Measurements from ENCODE around the gene TMA16.
"Not testable (repeated sequence)": the region's sequence is repeated elsewhere in the genome, so short reads cannot be mapped to it uniquely, and the experiment has no call there.

The TMA16 gene

DNA sequence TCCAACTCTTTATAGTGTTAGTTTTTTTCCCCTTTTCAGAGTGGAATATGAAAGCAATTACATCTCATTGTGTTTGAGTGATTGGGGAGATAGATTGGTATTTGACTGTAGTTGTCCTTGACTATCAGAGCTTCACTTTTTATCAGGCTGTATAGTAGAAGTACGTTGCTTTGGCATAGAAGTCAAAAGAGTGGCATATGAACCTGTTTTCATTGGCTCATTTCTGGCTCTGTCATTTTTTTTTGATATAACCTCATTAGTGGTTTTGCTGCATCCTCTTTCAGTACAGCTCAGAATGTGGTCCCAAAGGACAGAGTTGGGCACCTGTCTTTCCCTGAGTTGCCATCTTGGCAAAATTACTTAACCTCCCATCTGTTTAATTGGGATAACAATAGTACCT lies 1.4 kb downstream of the TMA16 start:
- H3K4me3 ChIP-seq (ENCODE audit: low read depth, low read length) = peak overlapping the region; percentile 70
- DNase-seq (ENCODE audit: low read depth) = no peak

DNA sequence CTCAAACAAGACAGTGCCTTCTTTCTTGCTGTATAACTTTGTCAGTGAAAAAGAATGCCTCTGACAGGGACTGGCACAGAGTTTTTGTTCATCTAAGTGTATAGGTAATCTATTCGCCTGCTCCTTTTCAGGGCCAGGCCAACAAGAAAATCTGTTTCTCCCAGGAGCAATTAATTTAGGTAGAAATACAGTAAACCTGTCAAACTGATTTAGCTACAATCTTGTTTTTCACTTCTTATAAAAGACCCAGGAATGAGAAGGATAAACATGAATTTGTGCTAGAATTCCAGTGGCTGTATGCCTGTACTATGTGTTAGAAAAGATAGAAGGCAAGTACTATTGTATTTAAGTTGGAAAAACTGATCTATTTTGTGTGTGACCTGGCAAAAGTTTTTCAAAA lies 6.1 kb downstream of the TMA16 start:
- H3K4me3 ChIP-seq (ENCODE audit: low read depth, low read length) = no peak overlapping the region
- no peak for DNase-seq (ENCODE audit: low read depth)

DNA sequence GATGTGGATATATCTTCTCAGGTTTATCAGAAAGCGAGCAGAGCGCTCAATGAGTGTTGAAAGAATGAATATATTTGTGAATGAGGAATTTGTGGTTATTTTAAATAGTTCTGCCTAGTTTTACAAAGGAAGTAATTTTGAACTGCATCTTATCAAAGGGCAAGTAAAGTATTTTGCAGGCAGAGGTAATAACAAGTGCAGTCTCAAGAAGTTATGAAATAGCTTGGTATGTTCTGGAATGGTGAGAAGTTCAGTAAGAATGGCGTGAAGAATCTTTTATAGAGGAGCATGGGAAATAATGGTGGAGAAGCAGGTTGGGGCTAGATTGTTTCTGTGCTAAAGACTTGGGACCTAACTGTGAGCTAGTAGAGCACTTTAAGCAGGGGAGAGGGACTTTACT lies 10.9 kb downstream of the TMA16 start:
- H3K4me3 ChIP-seq (ENCODE audit: low read depth, low read length) = no peak overlapping the region
- DNase-seq (ENCODE audit: low read depth) = no peak

DNA sequence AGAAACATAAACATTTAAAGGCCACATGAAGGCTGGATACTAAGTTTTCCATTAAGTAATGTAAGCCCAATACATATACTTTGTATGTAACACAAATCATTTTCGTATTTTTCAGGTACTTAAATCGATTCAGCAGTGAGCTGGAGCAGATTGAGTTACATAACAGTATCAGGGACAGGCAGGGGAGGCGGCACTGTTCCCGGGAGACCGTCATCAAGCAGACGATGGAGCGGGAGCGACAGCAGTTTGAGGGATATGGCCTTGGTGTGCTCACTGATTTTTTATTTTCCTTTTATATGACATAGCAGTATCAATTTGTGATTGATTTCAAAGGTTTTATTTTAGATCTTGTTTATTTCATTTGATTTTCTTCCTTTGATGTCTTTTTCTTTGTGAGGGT lies 20.7 kb downstream of the TMA16 start:
- no peak for DNase-seq (ENCODE audit: low read depth)
- H3K4me3 ChIP-seq (ENCODE audit: low read depth, low read length) = no peak overlapping the region

DNA sequence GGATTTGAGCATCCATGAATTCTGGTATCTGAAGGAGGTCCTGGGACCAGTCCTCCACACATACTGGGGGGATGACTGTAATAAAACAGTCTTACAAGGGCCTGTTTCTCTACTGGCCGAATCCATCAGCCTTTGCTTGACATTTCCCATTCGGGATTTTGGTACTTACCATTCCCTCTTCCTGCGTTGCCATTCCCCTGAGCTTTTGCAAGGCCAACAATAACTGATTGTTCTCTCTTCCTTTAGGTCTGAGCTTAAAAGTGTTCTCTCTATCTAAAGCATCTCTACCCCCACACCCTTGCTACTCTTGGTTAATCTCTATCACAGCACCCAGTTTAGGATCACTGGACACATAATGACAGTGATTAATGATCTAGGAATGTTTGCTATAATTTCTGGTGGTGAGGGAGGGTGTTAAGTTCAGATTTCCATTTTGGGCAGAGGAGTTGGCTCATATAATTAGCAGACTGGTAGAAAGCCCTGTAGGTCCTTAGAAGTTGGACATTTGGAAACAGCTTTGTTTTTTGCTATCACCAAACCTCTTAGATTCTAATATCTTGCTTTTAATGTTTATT lies 29.4 kb downstream of the TMA16 start:
- no peak for DNase-seq (ENCODE audit: low read depth)
- no peak overlapping the region for H3K4me3 ChIP-seq (ENCODE audit: low read depth, low read length)

DNA sequence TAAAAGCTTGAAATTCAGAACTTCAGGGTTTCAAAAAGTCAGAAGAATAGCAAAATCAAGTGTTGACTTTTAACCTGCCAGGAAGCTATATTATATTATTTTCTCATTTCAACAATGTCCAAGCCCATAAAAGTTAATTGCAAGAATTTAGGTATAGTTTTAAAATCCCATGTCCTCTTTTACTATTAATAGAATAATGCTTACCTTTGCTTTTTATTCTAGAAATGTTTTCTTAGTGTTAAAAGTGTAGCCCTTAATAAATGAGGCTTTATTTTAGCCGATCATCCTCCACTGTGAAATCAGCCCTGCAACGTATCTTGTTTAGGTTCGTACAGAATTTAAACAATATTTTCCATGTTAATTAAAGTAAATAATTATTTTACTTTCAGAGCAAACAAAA lies 31.5 kb downstream of the TMA16 start:
- no peak overlapping the region for H3K4me3 ChIP-seq (ENCODE audit: low read depth, low read length)
- no peak for DNase-seq (ENCODE audit: low read depth)

DNA sequence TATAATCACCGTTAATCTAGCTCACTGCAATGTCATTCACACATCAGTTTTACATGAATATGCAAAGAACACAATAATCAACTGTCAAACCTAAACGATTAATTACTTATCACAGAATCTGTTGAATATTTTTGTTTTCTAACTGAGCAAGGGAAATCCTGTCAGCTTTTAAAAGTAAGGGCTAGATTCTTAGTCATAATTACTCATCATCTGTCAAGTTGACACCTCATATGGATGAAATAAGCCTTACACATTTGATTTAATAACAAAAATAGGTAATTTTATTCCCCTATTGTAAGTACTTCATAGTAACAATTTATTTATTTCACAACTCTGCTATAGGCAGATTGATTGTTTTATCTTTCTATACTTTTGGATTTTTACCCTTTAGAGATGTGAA lies 32.7 kb downstream of the TMA16 start:
- no peak for DNase-seq (ENCODE audit: low read depth)
- H3K4me3 ChIP-seq (ENCODE audit: low read depth, low read length) = no peak overlapping the region

DNA sequence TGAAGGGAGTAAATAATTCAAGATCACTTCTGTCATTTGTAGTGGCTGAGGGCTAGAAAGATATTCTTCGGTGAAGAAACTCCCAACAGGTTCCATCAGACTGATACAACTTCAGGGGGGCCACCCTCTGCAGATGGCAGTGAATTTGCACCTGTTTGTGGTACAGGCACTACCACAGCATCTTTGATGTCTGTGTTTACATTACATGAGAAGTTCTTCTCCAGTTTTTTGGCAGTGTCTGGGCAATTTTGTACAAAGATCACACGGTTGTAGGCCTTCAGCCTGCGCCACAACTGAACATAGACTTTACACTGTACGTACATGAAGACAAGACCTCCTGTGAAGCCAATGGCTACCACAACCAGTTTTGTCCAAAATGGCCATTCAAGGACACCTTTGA lies 34.2 kb downstream of the TMA16 start:
- no peak overlapping the region for H3K4me3 ChIP-seq (ENCODE audit: low read depth, low read length)
- DNase-seq (ENCODE audit: low read depth) = no peak

DNA sequence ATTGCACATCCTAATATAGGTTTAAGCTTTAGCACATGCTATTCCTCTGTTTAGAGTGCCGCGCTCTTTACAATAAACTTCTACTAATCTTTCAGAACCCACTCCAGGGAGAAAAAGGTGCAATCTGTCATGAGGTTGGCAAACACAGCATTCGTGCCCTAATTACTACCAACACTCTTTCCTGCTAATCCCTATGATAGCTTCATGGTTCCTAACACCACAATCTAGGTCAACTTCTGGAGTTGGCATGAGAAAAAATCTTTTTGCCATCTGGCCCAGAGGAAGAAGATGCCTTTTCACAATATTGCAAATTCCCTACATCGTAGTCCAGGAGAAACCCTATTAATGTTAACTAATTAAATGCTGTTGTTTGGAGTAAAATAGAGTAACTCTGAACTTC lies 39.6 kb downstream of the TMA16 start:
- DNase-seq (ENCODE audit: low read depth) = no peak
- H3K4me3 ChIP-seq (ENCODE audit: low read depth, low read length) = no peak overlapping the region

DNA sequence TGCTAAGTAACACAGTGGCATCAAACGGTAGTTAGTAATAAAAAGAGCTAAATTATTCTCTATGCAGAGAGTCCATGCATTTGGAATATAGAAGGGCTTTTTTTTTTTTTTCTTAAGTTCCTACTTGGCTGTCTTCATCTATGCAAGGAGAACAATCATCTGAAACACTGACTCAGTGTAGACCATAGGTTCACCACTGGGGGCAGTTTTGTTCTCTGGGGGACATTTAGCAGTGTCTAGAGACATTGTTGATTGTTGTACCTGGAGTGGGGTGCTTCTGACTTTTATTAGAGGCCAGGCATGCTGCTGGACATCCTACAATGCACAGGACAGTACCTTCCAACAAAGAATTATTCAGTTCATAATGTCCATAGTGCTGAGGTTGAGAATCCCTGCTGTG lies 41.2 kb downstream of the TMA16 start:
- H3K4me3 ChIP-seq (ENCODE audit: low read depth, low read length) = no peak overlapping the region
- DNase-seq (ENCODE audit: low read depth) = no peak

DNA sequence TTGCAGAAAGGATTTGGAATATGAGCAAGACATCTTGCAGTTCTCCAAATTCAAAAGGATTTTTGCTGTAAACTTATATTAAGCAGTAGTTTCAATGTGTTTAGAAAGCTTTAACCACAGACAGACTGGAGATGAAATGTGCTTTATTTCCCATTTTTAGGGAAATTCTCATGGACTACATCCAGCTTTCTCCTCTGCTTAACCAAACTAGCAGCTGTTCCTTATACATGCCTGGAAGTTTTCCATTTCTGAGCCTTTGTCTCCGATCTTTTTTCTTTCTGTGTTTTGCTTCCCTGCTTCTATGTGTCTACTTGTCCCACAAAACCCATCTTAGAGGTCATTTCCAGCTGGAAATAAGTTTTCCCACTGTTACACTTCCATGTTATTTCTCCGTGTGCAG lies 41.6 kb downstream of the TMA16 start:
- DNase-seq (ENCODE audit: low read depth) = no peak
- no peak overlapping the region for H3K4me3 ChIP-seq (ENCODE audit: low read depth, low read length)

DNA sequence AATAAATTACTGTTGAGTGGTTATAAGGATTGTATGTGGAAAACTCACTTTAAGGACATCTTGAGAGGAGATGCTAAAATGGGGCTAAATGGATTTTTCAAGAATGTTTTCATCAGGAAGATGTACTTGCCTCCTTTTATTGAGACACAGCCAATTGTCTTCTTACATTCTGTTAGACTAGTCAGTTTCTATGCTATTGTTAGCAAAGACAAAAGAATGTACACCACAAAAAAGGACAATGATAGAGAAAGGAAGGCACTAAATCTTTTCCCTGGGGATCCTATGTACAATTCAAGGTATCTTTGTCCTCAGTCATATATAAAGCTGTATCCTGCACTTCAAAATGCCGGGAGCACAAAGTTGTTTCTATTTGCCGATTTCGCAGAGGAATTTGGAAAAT lies 42.6 kb downstream of the TMA16 start:
- H3K4me3 ChIP-seq (ENCODE audit: low read depth, low read length) = no peak overlapping the region
- no peak for DNase-seq (ENCODE audit: low read depth)

DNA sequence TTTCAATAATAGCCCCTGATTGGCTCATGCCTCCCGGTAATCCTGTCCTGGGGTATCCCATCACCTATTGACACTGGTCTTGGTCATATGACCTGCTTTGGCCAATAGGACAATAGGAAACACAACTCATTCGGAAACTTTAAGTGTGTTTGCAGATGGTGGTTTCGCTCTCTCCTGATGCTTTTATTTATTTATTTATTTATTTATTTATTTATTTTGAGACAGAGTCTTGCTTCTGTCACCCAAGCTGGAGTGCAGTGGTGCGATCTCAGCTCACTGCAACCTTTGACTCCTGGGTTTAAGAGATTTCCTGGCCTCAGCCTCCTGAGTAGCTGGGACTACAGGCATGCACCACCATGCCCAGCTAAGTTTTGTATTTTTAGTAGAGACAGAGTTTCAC lies 44.3 kb downstream of the TMA16 start:
- not testable (repeated sequence) for DNase-seq (ENCODE audit: low read depth); H3K4me3 ChIP-seq (ENCODE audit: low read depth, low read length)

DNA sequence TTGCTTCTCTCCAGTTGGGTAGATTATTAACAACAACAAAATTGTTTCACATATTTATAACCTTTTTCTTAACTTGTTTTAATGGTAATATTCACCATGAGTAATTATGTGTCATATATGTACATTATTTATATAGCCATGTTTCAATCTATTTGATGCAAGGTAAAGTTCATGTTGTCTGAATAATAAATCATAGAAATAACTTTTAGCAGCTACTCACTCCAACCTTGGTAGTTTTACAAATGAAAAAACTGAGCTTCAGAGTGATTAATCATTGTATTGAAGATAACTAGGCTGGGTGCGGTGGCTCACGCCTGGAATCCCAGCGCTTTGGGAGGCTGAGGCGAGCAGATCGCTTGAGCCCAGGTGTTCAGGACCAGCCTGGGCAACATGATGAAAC lies 46.0 kb downstream of the TMA16 start:
- no peak for DNase-seq (ENCODE audit: low read depth)
- H3K4me3 ChIP-seq (ENCODE audit: low read depth, low read length) = no peak overlapping the region

DNA sequence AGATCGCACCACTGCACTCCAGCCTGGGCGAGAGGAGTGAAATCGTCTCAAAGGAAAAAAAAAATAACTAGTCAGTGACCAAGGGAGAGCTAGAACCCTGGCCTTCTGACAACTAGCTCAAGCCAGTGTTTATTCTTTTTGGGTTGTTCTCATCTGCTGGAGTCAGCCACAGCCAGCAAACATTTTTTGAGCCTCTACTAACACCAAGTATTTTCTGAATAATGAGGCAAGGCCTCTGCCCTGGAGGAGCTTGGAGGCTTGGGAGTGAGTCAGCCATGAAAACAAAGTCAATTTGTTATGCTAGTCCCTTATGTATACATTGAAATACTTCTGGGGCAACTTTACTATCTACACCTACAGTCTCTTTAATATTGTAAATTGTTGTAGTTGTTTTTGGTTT lies 46.5 kb downstream of the TMA16 start:
- no peak overlapping the region for H3K4me3 ChIP-seq (ENCODE audit: low read depth, low read length)
- DNase-seq (ENCODE audit: low read depth) = peak; percentile 61

DNA sequence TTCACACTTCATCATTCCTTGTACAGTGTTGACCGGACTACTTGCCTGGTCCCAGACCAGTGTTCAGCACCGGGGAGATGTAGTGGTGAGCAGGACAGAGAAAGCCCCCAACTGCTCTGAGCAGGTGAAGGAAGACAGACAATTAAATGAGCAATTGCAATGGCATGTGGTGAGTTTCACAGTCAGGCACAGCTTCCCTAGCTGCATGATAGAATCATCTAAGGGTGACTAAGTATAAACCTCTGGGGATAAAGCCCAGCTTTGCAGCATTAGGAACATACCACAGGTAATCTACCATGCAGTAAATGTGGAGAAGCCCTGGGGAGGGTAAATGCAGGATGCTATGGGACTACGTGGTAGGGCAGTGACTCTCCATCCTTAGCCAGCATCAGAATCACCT lies 47.8 kb downstream of the TMA16 start:
- H3K4me3 ChIP-seq (ENCODE audit: low read depth, low read length) = no peak overlapping the region
- DNase-seq (ENCODE audit: low read depth) = peak; percentile 23

DNA sequence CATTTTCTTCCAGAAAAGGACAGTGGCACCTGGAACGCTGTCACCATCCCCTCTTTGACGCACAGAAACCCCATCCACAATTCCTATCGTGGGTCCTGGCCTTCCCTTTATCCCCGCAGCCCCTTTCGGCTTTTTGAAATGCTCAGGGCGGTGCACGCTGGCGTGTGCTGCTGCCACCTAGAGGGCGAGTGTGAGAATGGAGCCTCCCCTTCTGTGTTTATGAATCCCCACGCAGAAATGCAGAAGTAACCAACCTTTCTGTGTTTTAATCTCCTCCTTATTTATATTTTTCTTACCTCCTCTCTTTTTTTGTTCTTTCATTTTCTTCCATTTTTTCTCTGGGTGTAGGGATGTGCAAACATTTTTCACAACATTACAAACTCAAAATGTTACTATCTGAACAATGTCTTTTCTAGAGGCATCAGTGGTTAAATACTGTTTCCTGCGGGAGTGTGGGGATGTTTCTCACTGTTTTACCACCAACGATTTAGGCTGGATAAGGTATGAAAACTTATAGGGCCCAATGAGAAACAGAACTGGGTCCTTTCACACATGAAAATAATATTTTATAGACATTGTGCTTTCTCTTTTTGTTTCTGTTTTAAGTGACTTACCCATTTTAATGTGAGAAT lies 50.0 kb downstream of the TMA16 start:
- H3K4me3 ChIP-seq (ENCODE audit: low read depth, low read length) = peak overlapping the region; percentile 29
- no peak for DNase-seq (ENCODE audit: low read depth)

DNA sequence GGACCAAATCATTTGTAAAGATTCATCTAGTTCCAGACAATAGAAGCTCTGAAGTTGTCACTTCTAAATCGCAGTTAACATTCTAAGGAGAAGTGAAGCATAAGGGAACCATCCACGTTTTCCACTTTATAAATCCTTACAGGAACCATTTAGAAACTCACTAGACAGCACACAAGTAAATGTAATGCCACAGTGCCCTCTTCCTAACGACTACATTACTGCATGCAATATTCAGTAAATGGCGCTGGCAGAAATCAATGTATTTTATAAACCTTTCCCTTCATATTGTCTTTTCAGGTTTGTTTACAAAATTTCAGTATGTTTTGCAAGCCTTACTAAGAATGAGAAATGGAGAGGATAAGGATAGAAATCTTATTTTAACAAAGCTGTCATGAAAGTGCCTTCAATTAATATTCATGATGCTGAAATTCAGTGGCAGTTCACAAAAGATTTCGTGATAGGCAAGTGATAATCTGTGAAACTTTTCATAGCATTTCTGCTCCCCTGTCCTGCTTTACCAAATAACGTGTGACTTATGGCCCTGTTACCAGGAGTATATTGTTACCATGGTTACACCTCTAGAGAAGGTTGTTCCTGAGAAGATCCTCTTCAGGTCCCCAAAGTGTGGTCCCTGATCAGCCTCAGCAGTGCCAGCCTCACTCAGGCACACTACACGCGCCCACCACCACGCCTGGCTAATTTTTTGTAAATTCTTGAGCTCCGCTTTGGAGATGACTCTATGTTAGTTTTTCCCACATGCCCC lies 54.2 kb downstream of the TMA16 start:
- no peak overlapping the region for H3K4me3 ChIP-seq (ENCODE audit: low read depth, low read length)
- peak; percentile 24 for DNase-seq (ENCODE audit: low read depth)

DNA sequence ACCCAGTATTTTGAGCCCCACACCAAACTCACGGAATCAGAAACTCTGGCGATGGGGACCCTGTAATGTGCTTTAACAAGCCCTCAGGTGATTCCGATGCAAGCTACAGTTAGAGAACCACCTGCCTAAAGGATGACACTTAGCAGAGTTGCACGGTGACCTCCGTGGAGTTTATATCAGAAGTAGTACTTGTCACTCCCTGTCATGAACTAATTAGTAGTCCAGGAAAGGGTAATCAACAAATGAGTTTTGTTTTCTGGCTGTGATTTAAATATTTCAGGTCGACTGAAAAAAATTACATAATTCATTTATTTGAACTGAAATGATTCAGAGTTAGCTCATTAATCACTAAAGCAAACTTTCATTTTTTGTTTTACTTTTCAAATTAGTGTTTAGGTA lies 56.4 kb downstream of the TMA16 start:
- H3K4me3 ChIP-seq (ENCODE audit: low read depth, low read length) = no peak overlapping the region
- DNase-seq (ENCODE audit: low read depth) = no peak

DNA sequence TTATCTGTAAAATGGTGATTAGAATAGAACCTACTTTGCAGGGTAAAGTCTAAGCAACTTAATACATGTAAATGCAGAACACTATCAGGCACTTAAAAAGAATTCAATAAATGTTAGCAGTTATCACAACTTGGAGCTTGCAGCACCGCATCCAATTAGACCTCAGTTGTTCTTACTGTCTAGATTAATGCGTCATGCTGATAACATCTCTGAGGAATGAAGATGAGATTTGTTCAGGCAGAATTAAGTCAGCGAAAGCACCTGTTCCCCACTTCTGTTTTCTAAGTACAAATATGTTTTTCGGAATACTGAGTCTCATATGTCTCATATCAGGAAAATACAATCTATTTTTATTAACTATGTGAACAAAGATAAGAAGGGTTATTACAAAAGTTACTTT lies 58.7 kb downstream of the TMA16 start:
- no peak for DNase-seq (ENCODE audit: low read depth)
- no peak overlapping the region for H3K4me3 ChIP-seq (ENCODE audit: low read depth, low read length)

DNA sequence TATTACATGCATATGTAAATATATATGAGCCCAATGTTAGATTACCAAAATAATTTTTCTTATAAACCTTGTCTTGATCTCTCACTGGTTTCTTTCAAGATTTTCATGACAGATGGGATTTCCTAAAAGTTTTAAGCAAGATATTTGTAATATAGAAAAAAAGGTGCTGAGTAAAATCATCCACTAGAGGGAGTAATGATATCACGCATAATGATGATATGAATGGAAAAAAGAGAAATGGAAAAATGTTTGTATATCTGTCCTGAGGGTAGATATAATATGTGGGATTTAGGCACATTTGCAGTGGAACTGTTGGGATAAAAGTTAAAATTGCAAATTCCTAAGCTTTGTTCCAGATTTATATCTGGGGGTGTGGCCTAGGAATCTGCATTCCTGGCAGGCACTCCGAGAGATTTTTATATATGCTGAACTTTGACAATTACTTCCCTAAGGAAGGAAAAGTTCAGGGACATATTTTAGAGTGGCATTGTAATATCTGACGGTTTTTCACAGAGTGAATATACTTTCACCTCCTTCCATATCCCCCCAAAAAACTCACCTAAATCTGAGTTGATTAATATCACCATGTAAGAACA lies 60.5 kb downstream of the TMA16 start:
- DNase-seq (ENCODE audit: low read depth) = no peak
- no peak overlapping the region for H3K4me3 ChIP-seq (ENCODE audit: low read depth, low read length)
